GM23338 (cell line): ENCODE results near the gene FAM110A. TPM values are rescaled to one million over a fixed set of nuclear protein-coding genes. Genes with fewer than 3 reads are reported as not detected.

ENCODE experiments used
- ATAC-seq: fragments of 200-7000 bp; cut with Tn5 transposase; 3 replicates; pipeline ENCODE4 v1.9.1; 2020
- DNase-seq: peaks from one replicate; pipeline ENCODE4 v3.0.0-alpha.2; 2015; ENCODE audit warnings: low spot score
- H2AFZ ChIP-seq: fragments of 200-600 bp; sonication (generic); 2 replicates; pipeline ENCODE4 v1.8.0; 2016; ENCODE audit warnings: antibody characterized with exemption, mild to moderate bottlenecking, moderate library complexity
- H3F3A ChIP-seq: fragments of 200-600 bp; sonication (generic); replicated peaks from 2 replicates; pipeline ENCODE4 v1.8.0; 2017; ENCODE audit warnings: antibody characterized with exemption, mixed run types, low read depth
- H3K27ac ChIP-seq: fragments of 200-600 bp; sonication (generic); 2 replicates; pipeline ENCODE4 v1.6.1; 2016; ENCODE audit warnings: low read depth
- H3K27me3 ChIP-seq: fragments of 200-600 bp; sonication (generic); 2 replicates; pipeline ENCODE4 v1.8.0; 2016; ENCODE audit warnings: mild to moderate bottlenecking, mixed run types, moderate library complexity; ENCODE audit not compliant: insufficient read depth
- H3K36me3 ChIP-seq: fragments of 200-600 bp; sonication (generic); 2 replicates; pipeline ENCODE4 v1.8.0; 2016; ENCODE audit warnings: mild to moderate bottlenecking; ENCODE audit not compliant: insufficient read depth
- H3K4me1 ChIP-seq: fragments of 200-600 bp; sonication (generic); 2 replicates; pipeline ENCODE4 v1.8.0; 2016; ENCODE audit warnings: mild to moderate bottlenecking, moderate library complexity; ENCODE audit not compliant: insufficient read depth
- H3K4me2 ChIP-seq: fragments of 200-600 bp; sonication (generic); 2 replicates; pipeline ENCODE4 v1.7.1; 2017; ENCODE audit warnings: mixed run types
- H3K4me3 ChIP-seq: fragments of 200-600 bp; sonication (generic); 2 replicates; pipeline ENCODE4 v1.6.1; 2016; ENCODE audit warnings: mixed run types
- H3K79me2 ChIP-seq: fragments of 200-600 bp; sonication (generic); replicated peaks from 2 replicates; pipeline ENCODE4 v1.8.0; 2017; ENCODE audit warnings: mild to moderate bottlenecking; ENCODE audit not compliant: insufficient read depth
- H3K9me2 ChIP-seq: fragments of 200-600 bp; sonication (generic); 2 replicates; pipeline ENCODE4 v1.8.0; 2017; ENCODE audit not compliant: insufficient read depth
- H4K20me1 ChIP-seq: fragments of 200-600 bp; sonication (generic); replicated peaks from 2 replicates; pipeline ENCODE4 v1.8.0; 2017; ENCODE audit warnings: mild to moderate bottlenecking; ENCODE audit not compliant: insufficient read depth
- H3K27ac Mint-ChIP-seq: 2 replicates; pipeline ENCODE4 v1.8.0; 2020; ENCODE audit warnings: inconsistent platforms, mild to moderate bottlenecking, moderate library complexity, mixed read lengths
- H3K27me3 Mint-ChIP-seq: 3 replicates; pipeline ENCODE4 v1.8.0; 2022; ENCODE audit warnings: low read depth, mild to moderate bottlenecking, moderate library complexity, mixed read lengths, inconsistent platforms; ENCODE audit not compliant: insufficient read depth, poor library complexity
- H3K36me3 Mint-ChIP-seq: 3 replicates; pipeline ENCODE4 v1.8.0; 2021; ENCODE audit warnings: low read depth, mild to moderate bottlenecking, inconsistent platforms, moderate library complexity, mixed read lengths
- H3K4me1 Mint-ChIP-seq: 3 replicates; pipeline ENCODE4 v1.8.0; 2020; ENCODE audit warnings: mild to moderate bottlenecking, inconsistent platforms, mixed read lengths
- H3K4me3 Mint-ChIP-seq: 3 replicates; pipeline ENCODE4 v1.8.0; 2021; ENCODE audit warnings: moderate library complexity, mild to moderate bottlenecking, inconsistent platforms, mixed read lengths
- H3K9me3 Mint-ChIP-seq: 3 replicates; pipeline ENCODE4 v1.8.0; 2020; ENCODE audit warnings: moderate library complexity, mild to moderate bottlenecking, inconsistent platforms, mixed read lengths
- EZH2phosphoT487 ChIP-seq: fragments of 200-600 bp; sonication (generic); IDR thresholded peaks from one replicate; pipeline ENCODE4 v1.8.1; 2018; ENCODE audit warnings: antibody characterized with exemption; ENCODE audit not compliant: unreplicated experiment
- POLR2AphosphoS5 ChIP-seq: IDR thresholded peaks from 2 replicates; pipeline ENCODE4 v1.6.1; 2016; ENCODE audit warnings: antibody characterized with exemption, low read depth
- polyA plus RNA-seq: library from polyadenylated mRNA; unstranded; fragments of >200 nt; fragmentation: Nextera tagmentation; extraction: Ambion mirVana; gene quantifications from 2 replicates; pipeline ENCODE4 v1.2.1, GENCODE V29; 2016
- total RNA-seq: library from RNA; depleted of rRNA; stranded (reverse); fragments of >200 nt; shearing (Covaris generic); gene quantifications from 2 replicates; pipeline ENCODE4 v1.2.3, GENCODE V29; 2014
- TF ChIP-seq, protein P1 (sequence below), 2 experiments: fragments of 200-600 bp in 1 of 2; sonication (generic) in 1 of 2; conservative IDR thresholded peaks; 2 replicates each; pipeline versions ENCODE4 v1.5.1 to v1.6.1; 2016 to 2017; ENCODE audit warnings: antibody characterized with exemption in 2 of 2, low read depth in 2 of 2, mild to moderate bottlenecking in 2 of 2, moderate library complexity in 1 of 2
- TF ChIP-seq, protein P2 (sequence below): IDR thresholded peaks from 2 replicates; pipeline ENCODE4 v1.6.1; 2016; ENCODE audit warnings: antibody characterized with exemption

Gene FAM110A
- total and polyA plus RNA-seq, 2 experiments from 2014 or later: 10.7 to 13.7 TPM

DNA sequence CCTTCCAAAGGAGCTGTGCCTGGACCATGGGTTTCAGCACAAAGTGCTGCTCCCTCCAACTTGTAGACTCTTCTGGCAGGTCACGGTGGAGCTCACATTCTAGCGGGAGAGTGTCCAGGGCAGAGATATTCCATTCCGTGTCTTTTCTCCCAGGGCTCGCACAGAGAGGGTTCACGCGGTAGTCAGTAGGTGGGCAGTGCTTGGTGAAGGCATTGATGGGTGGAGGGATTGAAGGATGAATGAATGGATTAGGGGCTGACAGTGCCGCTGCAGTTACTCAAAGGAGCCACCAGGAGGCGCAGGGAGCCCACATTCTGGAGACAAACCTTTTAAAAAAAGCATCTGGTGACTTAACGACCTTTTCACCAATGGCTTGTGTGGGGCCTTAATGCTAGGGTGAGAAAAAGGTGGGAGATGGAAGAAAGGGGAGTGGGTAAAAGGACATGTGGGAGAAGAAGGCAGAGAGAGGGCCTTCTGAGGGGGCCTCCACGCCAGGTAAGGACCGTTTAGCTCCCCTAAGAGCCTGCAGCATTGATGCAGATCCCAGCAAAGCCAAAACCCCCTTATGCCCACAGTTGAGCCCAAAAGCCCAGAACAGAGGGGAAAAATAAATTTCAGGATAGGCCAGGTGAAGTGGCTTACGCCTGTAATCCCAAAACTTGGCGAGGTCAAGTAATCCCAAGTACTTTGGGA, 17.5 kb upstream of the FAM110A start:
- Mint-ChIP-seq H3K27me3 (peaks cover 13% of the 10 kb centered on the region), H3K9me3 (peaks cover 5% of the 10 kb centered on the region; the same call in 2 of the 3 replicates), H3K4me1 (peaks cover 6% of the 10 kb centered on the region), H3K4me3 (no peak overlapping the region), H3K27ac (no peak overlapping the region), H3K36me3 (peaks cover 3% of the 10 kb centered on the region; the same call in 1 of the 3 replicates)
- Histone ChIP-seq H3K4me2 (peak overlapping the region; percentile 57; the same call in 1 of the 2 replicates), H3K9me2 (no peaks in the 10 kb centered on the region), H3K27me3 (no peaks in the 10 kb centered on the region), H2AFZ (peak overlapping the region; percentile 95), H3K27ac (no peak overlapping the region), H3K79me2 (no peaks in the 10 kb centered on the region), H3K36me3 (no peaks in the 10 kb centered on the region), H3F3A (no peaks in the 10 kb centered on the region), H4K20me1 (no peaks in the 10 kb centered on the region), H3K4me1 (no peaks in the 10 kb centered on the region), H3K4me3 (no peak overlapping the region)
- no peak for TF ChIP-seq POLR2AphosphoS5
- TF ChIP-seq, protein P1, sequence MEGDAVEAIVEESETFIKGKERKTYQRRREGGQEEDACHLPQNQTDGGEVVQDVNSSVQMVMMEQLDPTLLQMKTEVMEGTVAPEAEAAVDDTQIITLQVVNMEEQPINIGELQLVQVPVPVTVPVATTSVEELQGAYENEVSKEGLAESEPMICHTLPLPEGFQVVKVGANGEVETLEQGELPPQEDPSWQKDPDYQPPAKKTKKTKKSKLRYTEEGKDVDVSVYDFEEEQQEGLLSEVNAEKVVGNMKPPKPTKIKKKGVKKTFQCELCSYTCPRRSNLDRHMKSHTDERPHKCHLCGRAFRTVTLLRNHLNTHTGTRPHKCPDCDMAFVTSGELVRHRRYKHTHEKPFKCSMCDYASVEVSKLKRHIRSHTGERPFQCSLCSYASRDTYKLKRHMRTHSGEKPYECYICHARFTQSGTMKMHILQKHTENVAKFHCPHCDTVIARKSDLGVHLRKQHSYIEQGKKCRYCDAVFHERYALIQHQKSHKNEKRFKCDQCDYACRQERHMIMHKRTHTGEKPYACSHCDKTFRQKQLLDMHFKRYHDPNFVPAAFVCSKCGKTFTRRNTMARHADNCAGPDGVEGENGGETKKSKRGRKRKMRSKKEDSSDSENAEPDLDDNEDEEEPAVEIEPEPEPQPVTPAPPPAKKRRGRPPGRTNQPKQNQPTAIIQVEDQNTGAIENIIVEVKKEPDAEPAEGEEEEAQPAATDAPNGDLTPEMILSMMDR (conservative IDR thresholded peaks at IDR 0.05; ENCODE audit: low read depth in 2 of 2): peak; percentile 92 to 97
- ATAC-seq (peak; percentile 90), DNase-seq (peak; percentile 91)

DNA sequence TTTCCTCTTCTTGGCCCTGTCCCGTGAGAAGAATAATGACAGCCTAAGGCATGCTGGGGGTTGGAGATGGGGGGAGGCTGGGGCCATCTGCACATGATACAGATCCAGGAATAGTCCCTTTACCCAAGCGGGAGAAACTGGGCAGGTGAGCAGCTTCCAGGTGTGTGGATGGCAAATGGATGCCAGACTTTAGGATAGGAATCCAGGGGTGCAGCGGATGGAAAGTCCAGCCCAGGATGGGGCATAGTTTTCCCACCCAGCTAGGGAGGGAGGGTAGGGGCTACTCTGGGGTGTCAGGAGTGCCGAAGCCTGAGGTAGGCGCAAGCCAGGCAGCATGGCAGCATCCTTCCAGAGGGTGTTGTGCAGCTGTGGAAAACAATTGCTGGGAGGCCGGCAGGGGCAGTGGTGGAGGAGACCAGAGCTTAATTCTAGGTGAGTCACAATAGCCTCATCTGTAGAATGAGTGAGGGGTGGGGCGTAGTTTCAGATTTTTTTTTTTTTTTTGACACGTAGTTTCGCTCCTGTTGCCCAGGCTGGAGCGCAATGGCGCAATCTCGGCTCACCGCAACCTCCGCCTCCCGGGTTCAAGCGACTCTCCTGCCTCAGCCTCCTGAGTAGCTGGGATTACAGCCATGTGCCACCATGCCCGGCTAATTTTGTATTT, 15.4 kb upstream of the FAM110A start:
- no peak overlapping the region for H3K27ac Mint-ChIP-seq
- Histone ChIP-seq H3K9me2 (no peaks in the 10 kb centered on the region), H3K27me3 (no peaks in the 10 kb centered on the region), H4K20me1 (no peaks in the 10 kb centered on the region), H3F3A (no peaks in the 10 kb centered on the region), H3K4me2 (no peak overlapping the region), H3K27ac (no peak overlapping the region), H2AFZ (no peak overlapping the region), H3K79me2 (no peaks in the 10 kb centered on the region), H3K4me1 (no peaks in the 10 kb centered on the region), H3K36me3 (no peaks in the 10 kb centered on the region), H3K4me3 (no peak overlapping the region)
- H3K4me3 Mint-ChIP-seq: no peak overlapping the region
- DNase-seq: no peak
- TF ChIP-seq EZH2phosphoT487 (no peak), POLR2AphosphoS5 (no peak)
- TF ChIP-seq, protein P2, sequence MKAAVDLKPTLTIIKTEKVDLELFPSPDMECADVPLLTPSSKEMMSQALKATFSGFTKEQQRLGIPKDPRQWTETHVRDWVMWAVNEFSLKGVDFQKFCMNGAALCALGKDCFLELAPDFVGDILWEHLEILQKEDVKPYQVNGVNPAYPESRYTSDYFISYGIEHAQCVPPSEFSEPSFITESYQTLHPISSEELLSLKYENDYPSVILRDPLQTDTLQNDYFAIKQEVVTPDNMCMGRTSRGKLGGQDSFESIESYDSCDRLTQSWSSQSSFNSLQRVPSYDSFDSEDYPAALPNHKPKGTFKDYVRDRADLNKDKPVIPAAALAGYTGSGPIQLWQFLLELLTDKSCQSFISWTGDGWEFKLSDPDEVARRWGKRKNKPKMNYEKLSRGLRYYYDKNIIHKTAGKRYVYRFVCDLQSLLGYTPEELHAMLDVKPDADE: no peak
- H3K36me3 Mint-ChIP-seq: peaks cover 3% of the 10 kb centered on the region; the same call in 1 of the 3 replicates
- H3K27me3 Mint-ChIP-seq: peaks cover 20% of the 10 kb centered on the region
- peaks cover 2% of the 10 kb centered on the region for H3K4me1 Mint-ChIP-seq
- H3K9me3 Mint-ChIP-seq: peaks cover 5% of the 10 kb centered on the region; the same call in 2 of the 3 replicates
- no peak for ATAC-seq
